Measurements from ENCODE around the gene SCAF4.

DNA sequence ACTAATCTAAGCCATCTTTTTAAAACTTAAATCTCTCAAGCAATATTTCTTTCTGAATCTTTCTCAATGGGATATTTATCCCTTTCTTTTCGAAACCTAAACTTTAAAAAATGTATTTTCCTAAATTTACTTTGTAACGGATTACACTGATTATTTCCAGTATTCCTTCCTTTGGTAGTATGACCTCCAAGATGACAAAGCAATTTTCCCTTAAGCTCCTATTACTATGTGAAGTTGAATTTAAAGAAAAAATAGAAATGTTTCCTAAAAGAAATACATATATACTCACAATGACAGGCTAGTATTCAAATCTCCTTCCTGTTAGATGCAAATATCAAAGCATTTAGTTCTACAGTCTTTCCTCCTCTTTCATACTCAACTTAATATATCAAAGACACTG, 15.8 kb downstream of the SCAF4 start:
- TF ChIP-seq, protein P1, sequence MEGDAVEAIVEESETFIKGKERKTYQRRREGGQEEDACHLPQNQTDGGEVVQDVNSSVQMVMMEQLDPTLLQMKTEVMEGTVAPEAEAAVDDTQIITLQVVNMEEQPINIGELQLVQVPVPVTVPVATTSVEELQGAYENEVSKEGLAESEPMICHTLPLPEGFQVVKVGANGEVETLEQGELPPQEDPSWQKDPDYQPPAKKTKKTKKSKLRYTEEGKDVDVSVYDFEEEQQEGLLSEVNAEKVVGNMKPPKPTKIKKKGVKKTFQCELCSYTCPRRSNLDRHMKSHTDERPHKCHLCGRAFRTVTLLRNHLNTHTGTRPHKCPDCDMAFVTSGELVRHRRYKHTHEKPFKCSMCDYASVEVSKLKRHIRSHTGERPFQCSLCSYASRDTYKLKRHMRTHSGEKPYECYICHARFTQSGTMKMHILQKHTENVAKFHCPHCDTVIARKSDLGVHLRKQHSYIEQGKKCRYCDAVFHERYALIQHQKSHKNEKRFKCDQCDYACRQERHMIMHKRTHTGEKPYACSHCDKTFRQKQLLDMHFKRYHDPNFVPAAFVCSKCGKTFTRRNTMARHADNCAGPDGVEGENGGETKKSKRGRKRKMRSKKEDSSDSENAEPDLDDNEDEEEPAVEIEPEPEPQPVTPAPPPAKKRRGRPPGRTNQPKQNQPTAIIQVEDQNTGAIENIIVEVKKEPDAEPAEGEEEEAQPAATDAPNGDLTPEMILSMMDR (IDR thresholded peaks at IDR 0.05 in 8 of 11, conservative IDR thresholded peaks at IDR 0.05 in 3 of 11), result no peak
- TF ChIP-seq POLR2A (IDR thresholded peaks at IDR 0.05), result no peak
